HG03103 (cell line): ENCODE results near the gene MTX2.
"Not testable (repeated sequence)": the region's sequence is repeated elsewhere in the genome, so short reads cannot be mapped to it uniquely, and the experiment has no call there.

ENCODE experiments used
- ATAC-seq: cut with Tn5 transposase; IDR thresholded peaks from one replicate; pipeline ENCODE4 v1.9.1; 2021; ENCODE audit warnings: low read depth; ENCODE audit not compliant: unreplicated experiment

The MTX2 gene

DNA sequence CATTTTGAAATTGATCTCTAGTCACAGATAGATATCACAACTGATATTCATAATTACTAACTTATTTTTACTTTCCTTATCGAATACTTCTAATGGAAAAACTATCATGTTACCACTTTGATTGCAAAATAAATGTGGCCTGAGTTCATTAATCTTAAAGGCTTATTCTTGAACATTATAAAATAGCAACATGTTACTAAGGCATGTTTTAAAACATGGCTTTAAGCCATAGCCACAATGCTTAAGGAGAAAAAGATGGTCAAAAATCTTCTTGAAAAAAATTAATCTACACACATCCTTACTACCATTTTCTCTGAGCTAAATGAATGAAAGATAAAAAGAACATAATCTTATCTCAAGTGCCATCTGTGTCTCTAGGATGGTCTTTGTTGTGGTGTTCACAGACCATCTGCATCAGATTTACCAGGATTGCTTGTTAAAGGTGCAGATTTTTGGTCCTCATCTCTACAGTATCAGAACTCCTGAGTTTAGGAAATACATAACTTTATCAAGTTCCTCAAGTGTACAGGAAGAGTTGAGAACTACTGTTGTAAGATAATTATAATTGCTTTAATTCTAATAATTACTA lies 15.3 kb downstream of the MTX2 start:
- ATAC-seq: no peak

DNA sequence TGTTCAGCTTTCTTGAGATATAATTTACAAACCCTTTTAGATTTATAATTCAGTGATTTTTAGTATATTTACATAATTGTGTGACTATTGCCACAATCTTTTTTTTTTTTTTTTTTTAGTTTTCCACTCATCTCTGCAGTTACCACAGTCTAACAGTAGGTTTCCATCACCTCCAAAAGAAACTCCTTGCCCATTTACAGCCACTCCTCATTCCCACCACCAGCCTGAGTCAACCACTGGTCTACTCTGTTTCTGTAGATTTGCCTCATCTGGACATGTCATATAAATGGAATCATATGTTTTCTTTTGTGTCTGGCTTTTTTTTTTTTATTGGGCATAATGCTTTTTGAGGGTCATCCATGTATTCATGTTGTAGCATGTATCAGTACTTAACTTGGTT lies 16.1 kb downstream of the MTX2 start:
- ATAC-seq: no peak

DNA sequence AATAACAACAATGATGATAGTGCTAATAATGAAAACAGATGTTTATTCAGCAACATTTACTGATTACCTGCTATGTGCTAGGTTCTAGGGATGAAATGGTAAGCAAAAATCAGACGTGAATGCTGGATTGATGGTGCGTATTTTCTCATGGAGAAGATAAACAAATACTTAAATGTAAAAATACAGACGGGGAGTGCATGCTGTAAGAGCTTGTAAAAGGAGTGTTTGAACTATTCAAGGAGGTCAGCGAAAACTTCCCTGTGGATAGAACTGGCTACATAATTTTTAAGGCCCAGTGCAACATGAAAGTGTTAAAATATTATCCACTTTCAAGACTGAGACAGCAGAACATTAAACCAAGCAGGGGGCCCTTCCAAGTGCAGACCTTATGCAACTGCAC lies 22.1 kb downstream of the MTX2 start:
- ATAC-seq: no peak

DNA sequence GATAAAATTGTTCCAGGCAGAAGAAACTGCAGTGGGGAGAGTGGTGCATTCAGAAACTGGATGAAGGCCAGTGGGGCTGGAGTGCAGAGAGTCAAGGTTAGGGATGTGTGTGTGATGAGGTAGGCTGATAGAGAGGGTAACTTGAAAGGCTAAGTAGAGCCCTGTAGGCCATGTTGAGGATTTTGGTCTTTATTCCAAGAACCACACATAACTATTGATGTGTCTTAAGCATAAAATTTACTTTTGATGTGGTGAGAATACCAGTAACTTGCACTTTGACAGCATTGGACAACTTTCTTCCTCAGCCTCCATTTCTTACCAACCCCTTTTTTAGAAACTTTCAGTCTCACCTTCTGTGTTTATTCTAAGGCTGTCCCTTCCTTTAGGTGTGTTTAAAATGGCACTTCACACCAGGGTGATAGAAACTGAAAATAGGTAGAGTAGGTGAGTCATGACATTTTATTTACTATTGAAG lies 22.6 kb downstream of the MTX2 start:
- peak; percentile 79 for ATAC-seq

DNA sequence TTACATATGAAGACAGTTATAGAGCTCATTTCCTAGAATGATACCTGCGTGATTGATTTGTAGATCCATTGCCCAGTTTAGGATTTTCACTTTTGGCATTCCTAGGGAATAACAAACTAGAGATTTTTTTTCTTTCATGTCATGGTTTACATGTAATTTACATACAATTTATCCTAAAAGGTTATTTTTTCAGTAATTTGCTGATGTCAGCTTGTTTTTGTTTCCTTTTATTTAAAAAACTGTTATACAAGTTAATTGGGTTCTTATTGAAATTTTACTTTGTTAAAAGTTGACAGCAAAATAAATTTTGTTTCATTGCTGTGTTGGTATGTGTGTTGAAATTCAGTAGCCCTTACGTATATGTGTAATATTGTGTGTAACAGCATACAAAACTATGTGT lies 23.4 kb downstream of the MTX2 start:
- ATAC-seq: no peak

DNA sequence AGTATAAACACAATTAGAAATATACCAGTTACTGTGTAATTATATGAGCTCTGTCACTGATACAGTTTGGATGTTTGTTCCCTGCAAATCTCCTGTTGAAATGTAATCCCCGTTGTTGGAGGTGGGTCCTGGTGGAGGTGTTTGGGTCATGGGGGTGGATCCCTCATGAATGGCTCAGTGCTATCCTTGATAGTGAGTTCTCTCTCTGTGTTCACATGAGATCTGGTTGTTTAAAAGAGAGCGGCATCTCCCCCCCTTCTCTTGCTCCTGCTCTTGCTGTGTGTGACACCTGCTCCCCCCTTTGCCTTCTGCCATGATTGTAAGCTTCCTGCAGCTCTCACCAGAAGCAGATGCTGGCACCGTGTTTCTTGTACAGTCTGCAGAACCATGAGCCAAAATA lies 24.1 kb downstream of the MTX2 start:
- ATAC-seq: no peak

DNA sequence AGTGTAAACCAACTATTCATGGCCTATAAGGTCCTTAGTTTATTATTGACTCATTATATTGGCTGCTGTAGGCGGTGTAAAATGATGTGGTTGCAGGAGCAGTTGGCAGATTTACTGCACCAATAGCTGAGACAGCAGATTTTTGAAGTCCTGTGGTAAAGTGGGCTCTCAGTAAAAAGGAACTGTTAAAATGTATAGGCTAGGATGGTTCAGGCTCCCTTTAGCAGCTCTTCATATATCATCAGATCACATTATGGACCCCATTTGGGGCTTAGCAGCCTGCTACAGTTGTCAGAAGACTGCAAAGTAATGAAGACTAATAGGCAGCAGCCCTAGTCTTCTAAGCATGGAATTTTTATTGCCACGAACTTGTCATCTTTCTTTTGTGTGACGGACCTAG lies 27.8 kb downstream of the MTX2 start:
- ATAC-seq: no peak

DNA sequence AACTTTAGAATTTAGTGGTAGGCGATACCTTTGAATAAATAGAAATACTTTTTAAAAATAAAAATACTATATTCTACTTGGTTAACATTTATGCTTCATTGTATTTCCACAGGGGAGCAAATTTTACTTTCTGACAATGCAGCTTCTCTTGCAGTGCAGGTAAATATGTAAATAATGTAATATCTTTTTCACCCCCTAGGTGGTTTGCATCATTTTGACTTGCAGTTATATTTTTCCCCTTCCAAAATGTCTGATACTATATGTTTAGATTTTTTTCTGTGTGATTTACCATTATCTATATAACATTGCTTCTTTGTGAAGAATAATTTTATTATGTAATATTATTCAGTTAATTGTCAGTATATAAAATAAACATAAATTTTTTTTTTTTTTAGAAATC lies 28.5 kb downstream of the MTX2 start:
- ATAC-seq: no peak

DNA sequence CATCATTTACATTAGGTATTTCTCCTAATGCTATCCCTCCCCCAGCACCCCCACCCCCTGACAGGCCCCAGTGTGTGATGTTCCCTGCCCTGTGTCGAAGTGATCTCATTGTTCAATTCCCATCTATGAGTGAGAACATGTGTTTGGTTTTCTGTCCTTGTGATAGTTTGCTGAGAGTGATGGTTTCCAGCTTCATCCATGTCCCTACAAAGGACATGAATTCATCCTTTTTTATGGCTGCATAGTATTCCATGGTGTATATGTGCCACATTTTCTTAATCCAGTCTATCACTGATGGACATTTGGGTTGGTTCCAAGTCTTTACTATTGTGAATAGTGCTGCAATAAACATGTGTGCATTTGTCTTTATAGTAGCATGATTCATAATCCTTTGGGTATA lies 36.8 kb downstream of the MTX2 start:
- ATAC-seq: not testable (repeated sequence)

DNA sequence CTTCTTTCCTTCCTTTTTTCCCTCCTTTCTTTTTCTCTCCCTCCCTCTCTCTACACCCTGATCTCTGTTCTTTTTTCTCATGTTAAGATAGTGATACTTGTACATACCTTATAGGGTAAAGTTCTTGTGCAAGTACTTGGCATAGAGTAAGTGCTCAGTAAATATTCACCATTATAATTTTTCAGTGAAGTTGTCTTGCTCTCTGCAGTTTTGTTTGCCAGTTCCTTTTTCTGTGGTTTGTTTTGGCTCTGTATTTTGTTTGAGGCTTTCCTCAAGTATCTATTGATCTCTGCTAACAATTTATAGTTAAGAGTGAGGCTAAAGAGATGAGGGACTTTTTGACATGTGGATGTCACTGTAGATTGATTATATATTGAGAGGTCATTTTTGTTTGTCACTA lies 48.0 kb downstream of the MTX2 start:
- ATAC-seq: no peak

DNA sequence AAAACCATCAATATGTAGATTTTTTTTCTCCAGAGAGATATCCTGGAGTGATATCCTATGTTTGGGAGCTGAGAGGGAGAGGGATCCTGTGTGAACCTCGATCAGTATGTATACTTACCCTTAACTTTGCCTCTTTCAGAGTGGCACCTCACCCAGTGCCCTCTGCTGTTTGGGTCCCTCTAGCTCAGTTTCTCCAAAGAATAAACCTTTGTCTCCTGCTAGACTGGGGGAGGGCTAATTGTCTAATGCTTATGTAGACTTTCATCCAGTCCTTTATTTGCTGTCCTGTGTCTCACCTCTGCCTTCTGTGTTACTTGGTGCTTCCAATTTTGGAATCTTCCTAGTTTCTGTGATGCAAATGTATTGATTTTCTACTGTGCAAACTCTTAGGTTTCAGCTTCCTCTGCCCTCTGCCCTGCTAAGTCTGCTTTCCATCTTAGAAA lies 48.4 kb downstream of the MTX2 start:
- ATAC-seq: no peak

DNA sequence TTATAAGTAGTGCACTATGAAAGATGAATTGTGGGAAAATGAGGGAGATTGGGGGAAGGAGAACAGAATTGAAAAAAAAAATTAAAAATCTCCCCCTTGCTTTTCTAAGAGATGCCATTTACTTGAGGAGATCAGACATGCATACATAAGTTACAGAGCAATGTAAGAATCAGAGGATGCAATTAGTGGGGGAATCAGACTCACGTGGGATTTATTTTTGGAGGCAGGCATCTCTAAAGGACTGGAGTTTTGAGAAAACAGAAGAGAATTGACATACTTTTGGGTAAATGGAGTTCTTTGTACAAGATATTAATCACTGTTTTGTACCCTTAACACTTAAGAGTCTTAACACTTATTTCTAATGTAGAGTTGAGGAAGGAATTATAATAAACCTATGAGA lies 52.7 kb downstream of the MTX2 start:
- ATAC-seq: no peak

DNA sequence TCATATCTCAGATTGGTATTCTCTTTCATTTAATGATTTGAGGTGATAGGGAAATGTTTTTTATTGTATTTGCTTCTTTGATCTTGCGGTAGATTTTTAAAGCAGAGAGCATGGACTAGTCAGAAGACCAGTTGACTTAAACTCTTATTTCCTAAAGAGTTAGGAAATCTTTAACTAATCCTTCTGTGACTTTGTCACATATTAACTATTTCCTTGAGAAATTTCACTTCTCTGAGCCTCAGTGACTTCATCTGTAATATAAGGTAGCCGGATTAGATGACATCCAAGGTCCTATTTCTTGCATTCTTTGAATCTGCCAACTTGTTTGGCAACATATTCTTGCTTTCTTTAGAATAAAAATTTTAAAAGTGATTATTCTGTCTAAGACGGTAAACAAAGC lies 55.6 kb downstream of the MTX2 start:
- ATAC-seq: no peak

DNA sequence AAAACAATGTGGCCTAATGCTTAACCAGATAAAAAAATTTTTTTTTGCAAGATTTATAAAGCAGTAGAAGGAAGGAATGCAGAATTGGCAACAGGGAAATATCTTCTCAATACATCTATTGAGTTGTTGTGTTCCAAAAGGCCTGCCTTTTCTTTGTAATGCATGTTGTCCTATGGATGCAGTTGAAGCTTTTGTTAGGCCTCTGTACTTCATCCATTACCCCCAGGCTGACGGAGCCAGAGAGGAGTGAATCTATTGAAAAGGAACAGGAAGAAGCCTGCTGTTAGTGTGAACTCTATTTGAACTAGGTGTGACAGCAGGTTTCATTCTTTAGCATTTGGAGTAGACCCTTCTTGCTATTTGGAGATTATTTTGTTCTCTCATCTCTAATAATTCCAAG lies 56.5 kb downstream of the MTX2 start:
- ATAC-seq: no peak

DNA sequence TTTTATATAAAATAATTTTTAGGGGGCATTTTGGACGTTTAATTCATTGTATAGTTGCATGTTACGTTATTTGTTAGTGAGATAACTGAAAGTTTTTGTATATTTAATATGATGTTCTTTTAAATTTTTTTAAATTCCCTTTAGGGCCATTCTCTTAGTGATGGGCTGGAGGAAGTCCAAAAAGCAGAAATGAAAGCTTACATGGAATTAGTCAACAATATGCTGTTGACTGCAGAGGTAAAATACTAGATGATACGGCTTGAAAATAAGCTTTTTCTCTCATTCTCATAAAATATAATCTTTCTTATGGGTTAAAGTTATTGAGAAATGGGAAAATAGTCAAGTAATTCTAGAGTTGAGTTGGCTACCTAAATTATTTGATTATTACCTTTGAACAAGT lies 58.9 kb downstream of the MTX2 start:
- ATAC-seq: no peak

DNA sequence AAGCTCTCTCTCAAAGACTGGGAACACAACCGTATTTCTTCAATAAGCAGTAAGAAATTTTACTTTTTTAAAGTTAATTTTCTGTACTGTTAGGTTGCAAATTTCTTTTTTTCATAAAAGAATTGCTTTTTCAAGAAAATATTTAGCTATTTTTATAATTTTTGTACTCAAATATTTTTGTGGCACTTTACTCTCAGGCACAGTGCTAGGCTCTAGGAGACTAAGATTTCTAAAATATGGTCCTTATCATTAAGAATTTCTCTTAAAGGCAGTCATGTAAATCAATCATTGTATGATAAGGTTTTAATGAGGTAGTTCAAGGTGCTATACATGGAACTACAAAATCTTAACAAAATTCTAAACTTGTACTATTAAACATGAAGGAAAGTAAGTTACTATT lies 61.4 kb downstream of the MTX2 start:
- ATAC-seq: no peak

DNA sequence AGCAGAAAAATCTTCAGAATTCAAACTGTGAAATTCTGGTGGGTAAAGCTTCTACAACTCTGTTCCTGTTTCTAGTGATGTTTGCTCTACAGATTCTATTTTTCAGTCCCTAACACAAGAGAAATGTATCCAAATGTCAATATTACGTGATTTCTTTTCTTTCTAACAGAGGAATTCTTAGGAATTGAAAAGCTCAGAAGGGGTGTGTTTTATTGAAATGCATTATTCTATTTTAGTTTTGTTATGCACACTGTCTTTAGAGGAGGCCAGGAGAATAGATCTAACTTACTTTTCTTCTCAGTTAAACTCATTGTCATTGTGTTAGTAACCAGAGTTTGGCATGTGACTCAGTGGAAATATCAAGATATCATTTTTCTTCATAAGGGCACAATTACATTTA lies 62.4 kb downstream of the MTX2 start:
- no peak for ATAC-seq

DNA sequence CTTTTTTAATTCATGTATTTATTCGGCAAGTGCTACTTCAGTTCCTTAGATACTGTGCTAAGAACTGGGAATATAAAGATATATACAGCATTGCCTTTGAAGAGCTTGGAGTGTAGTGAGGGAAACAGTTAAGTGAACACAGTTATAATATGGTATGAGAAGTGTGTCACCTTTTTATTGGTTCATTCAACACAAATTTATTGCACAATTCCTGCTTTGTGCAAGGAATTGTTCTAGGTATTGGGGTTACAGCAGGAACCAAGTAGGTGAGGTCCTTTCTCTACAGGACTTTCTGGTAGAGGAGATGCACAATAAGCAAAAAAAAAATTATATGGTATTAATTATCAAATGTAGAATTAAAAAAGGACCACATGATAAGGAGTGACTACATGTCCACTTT lies 65.5 kb downstream of the MTX2 start:
- no peak for ATAC-seq

DNA sequence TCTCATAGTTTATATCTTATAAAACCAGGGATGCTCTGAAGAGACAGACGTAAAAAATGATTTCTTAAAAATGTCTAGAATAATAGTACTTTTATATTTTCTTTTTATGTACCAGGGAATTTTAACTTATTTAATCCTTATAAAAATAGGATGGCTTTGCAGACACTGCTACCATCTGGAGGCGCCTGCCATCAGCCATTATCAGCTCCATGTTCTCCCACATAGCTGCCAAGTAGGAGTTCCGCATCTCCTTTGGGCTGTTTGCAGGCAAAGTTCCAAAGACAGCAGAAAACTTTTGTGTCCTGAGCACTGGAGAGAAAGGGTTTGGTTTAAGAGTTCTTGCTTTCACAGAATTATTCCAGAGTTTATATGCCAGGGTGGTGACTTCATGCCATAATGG lies 69.2 kb downstream of the MTX2 start:
- ATAC-seq: no peak

DNA sequence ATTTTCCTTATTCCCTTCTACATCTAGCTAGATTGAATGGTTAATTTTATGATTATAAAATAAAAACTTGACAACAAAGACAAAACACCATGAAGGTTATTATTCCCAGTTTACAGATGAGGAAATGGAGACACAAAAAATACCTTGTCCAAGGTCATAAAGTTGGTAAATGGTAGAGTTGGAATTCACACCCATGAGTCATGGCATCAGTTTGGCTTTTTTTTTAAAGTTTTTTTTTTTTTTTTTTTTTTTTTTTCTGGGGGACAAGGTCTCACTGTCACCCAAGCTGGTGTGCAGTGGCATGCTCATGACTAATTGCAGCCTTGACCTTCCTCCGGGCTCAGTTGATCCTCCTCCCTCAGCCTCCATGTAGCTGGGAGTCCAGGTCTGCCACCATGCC lies 70.0 kb downstream of the MTX2 start:
- no peak for ATAC-seq

DNA sequence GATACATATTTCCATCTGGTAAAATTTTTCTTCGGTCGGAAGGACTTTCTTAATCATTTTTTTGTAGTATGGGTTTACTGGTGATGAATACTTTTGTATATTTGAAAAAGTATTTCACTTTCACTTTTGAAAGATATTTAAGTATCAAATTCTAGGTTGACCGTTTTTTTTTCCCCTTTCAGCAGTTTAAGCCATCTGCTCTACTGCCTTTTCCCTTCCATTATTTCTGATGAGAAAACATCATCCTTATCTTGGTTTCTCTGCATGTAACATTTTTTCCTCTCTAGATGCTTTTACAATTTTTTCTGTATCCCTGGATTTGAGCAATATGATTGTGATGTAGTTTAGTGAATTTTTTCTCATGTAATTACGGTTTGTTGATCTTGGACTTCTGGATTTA lies 87.0 kb downstream of the MTX2 start:
- no peak for ATAC-seq

DNA sequence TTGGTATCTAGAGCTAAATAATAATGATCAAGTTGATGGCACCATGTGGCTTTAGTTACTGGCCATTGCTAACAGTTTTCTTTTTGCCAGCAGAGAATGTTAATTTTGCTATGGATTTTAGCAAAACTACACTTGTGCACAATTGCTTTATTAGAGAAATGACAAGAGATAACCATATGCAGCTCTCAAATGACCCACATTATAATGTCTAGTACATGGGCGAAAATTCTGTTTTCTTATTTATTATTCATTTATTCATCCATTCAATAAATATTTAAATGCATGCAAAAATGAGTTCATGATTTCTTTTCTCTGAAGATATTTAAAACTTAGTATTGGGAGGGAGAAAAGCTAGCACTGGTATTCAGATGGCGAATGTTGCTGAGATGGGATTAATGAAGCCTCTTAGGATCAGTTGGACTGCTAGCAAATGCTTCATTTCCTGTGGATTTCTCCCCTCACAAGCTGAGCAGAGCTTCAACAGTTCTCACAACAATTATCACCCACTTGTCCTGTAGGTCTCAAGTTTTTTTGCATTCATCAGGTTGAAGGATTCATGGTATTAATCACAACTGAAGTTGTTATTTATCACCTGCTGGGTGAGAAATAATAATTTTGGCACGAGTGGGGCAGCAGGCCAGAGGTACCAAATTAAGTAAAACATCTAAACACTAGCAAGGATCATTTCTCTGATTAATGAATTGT lies 95.2 kb downstream of the MTX2 start:
- ATAC-seq: no peak

DNA sequence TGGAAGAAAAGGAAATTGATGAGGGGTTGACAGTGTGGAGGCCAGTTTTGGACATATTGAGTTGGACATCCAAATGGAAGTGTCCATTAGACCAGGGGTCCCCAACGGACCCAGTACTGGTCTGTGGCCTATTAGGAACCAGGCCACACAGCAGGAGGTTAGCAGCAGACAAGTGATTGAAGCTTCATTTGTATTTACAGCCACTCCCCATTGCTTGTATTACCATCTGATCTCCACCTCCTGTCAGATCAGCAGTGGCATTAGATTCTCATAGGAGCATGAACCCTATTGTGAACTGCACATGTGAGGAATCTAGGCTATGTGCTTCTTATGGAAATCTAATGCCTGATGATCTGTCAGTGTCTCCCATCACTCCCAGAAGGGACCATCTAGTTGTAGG lies 99.1 kb downstream of the MTX2 start:
- no peak for ATAC-seq
